ENCODE measurements around the gene ACTN1. TPM values are rescaled to one million over a fixed set of nuclear protein-coding genes. Genes with fewer than 3 reads are reported as not detected.

The ACTN1 gene
- polyA plus RNA-seq, 1 of the 3 experiments (the other 2 are of a cell fraction): 319 TPM

DNA sequence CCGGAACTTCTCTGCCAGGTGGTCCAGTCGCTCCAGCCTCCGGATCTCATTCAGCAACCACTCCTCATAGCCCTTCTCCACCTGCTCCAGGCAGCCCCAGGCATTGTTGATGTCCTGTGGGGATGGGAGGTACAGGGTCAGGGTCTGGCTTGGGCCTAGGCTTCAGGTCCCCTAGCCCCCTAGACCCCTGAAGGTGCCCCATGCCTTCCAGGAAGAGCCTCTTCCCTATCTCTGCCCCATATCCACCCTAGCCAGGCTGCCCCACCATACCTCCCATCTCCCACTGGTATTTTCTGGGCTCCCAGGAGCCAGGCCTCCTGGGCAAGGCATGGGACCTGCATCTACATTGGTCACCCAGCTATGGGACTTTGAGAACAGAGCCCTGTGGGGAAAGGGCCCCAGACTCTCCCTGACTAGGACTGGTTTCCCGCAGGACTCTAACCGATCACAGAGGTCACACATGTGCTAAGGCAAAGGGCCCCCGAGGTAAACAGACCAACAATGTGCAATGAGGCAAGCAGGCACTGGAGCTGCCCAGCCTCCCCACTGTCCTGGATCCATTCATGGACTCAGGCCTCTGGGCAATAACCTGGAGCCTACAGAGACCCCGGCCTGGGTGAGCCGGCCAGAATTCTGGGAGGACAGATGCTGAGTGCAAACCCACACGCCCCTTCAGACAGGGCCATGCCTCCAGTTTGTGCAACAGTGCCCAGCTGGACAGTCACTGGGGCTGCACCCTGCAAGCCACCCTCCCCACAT is 88.8 kb downstream of the ACTN1 start:
- WGBS (ENCODE audit: low lambda C conversion rate): 98% methylated on average over 7 of the region's 9 CpGs
- ChIA-PET CTCF (interaction anchor here (0.6 to 3.9 kb wide), 4 partner anchors 27 to 816 kb away, joined by 3 to 18 read pairs (median 3); no protein-coding TSS in a partner anchor), POLR2A (no interaction called here)
- Histone ChIP-seq H4K20me1 (ENCODE audit: insufficient read depth) (peaks cover 69% of the 10 kb centered on the region; the same call in 1 of the 2 replicates), H3F3A (replicated peaks; ENCODE audit: insufficient read depth) (peaks cover 32% of the 10 kb centered on the region), H3K79me2 (ENCODE audit: insufficient read depth) (peaks cover 78% of the 10 kb centered on the region), H2AFZ (ENCODE audit: low read depth) (no peak overlapping the region), H3K9me3 (no peaks in the 10 kb centered on the region), H3K4me1 (ENCODE audit: control insufficient read depth in 1 of 2, insufficient read depth in 2 of 2, low read depth in 1 of 2, low read length in 1 of 2) (0 out of 4 replicates have a peak, but pooled peaks cover 0 to 3% of the 10 kb centered on the region in 2 experiments), H3K9ac (no peak overlapping the region), H3K4me2 (no peak overlapping the region), H3K9me2 (no peaks in the 10 kb centered on the region), H3K27me3 (ENCODE audit: insufficient read depth) (no peaks in the 10 kb centered on the region), H3K27ac (ENCODE audit: low read depth in 2 of 2, low read length in 1 of 2) (no peak overlapping the region), H3K4me3 (ENCODE audit: low read depth in 2 of 2, low read length in 1 of 2) (no peak overlapping the region), H3K36me3 (replicated peaks in 1 of 2; ENCODE audit: control insufficient read depth in 1 of 2, insufficient read depth in 2 of 2, low read length in 1 of 2) (peaks cover 80 to 84% of the 10 kb centered on the region in 2 experiments)
- TF ChIP-seq, protein P1, sequence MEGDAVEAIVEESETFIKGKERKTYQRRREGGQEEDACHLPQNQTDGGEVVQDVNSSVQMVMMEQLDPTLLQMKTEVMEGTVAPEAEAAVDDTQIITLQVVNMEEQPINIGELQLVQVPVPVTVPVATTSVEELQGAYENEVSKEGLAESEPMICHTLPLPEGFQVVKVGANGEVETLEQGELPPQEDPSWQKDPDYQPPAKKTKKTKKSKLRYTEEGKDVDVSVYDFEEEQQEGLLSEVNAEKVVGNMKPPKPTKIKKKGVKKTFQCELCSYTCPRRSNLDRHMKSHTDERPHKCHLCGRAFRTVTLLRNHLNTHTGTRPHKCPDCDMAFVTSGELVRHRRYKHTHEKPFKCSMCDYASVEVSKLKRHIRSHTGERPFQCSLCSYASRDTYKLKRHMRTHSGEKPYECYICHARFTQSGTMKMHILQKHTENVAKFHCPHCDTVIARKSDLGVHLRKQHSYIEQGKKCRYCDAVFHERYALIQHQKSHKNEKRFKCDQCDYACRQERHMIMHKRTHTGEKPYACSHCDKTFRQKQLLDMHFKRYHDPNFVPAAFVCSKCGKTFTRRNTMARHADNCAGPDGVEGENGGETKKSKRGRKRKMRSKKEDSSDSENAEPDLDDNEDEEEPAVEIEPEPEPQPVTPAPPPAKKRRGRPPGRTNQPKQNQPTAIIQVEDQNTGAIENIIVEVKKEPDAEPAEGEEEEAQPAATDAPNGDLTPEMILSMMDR (IDR thresholded peaks at IDR 0.05): no peak
- TF ChIP-seq SIN3A (IDR thresholded peaks at IDR 0.05; ENCODE audit: borderline replicate concordance, low read depth, low read length) (no peak), MEF2A (IDR thresholded peaks at IDR 0.05; ENCODE audit: borderline replicate concordance, low read depth) (no peak), RCOR1 (IDR thresholded peaks at IDR 0.05; ENCODE audit: low read length) (no peak), GABPA (IDR thresholded peaks at IDR 0.05; ENCODE audit: low read depth) (no peak), FOXM1 (IDR thresholded peaks at IDR 0.05; ENCODE audit: low read depth) (no peak), EZH2phosphoT487 (IDR thresholded peaks at IDR 0.05; ENCODE audit: borderline replicate concordance, low read depth) (no peak), JUND (IDR thresholded peaks at IDR 0.05) (no peak)
- TF ChIP-seq, protein P2, sequence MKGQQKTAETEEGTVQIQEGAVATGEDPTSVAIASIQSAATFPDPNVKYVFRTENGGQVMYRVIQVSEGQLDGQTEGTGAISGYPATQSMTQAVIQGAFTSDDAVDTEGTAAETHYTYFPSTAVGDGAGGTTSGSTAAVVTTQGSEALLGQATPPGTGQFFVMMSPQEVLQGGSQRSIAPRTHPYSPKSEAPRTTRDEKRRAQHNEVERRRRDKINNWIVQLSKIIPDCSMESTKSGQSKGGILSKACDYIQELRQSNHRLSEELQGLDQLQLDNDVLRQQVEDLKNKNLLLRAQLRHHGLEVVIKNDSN (IDR thresholded peaks at IDR 0.05; ENCODE audit: borderline replicate concordance, low read depth): no peak
- TF ChIP-seq, protein P3, sequence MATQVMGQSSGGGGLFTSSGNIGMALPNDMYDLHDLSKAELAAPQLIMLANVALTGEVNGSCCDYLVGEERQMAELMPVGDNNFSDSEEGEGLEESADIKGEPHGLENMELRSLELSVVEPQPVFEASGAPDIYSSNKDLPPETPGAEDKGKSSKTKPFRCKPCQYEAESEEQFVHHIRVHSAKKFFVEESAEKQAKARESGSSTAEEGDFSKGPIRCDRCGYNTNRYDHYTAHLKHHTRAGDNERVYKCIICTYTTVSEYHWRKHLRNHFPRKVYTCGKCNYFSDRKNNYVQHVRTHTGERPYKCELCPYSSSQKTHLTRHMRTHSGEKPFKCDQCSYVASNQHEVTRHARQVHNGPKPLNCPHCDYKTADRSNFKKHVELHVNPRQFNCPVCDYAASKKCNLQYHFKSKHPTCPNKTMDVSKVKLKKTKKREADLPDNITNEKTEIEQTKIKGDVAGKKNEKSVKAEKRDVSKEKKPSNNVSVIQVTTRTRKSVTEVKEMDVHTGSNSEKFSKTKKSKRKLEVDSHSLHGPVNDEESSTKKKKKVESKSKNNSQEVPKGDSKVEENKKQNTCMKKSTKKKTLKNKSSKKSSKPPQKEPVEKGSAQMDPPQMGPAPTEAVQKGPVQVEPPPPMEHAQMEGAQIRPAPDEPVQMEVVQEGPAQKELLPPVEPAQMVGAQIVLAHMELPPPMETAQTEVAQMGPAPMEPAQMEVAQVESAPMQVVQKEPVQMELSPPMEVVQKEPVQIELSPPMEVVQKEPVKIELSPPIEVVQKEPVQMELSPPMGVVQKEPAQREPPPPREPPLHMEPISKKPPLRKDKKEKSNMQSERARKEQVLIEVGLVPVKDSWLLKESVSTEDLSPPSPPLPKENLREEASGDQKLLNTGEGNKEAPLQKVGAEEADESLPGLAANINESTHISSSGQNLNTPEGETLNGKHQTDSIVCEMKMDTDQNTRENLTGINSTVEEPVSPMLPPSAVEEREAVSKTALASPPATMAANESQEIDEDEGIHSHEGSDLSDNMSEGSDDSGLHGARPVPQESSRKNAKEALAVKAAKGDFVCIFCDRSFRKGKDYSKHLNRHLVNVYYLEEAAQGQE (IDR thresholded peaks at IDR 0.05; ENCODE audit: low read depth, low read length): no peak
- TF ChIP-seq, protein P4, sequence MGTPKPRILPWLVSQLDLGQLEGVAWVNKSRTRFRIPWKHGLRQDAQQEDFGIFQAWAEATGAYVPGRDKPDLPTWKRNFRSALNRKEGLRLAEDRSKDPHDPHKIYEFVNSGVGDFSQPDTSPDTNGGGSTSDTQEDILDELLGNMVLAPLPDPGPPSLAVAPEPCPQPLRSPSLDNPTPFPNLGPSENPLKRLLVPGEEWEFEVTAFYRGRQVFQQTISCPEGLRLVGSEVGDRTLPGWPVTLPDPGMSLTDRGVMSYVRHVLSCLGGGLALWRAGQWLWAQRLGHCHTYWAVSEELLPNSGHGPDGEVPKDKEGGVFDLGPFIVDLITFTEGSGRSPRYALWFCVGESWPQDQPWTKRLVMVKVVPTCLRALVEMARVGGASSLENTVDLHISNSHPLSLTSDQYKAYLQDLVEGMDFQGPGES (IDR thresholded peaks at IDR 0.05; ENCODE audit: low read depth, low read length): no peak
- DNase-seq: no peak
